ENCODE results near the gene NEIL3. TPM values are rescaled to one million over a fixed set of nuclear protein-coding genes. Genes with fewer than 3 reads are reported as not detected.

NEIL3 gene
- total RNA-seq, 1 experiment from 2014 or later = 6.3 TPM

DNA sequence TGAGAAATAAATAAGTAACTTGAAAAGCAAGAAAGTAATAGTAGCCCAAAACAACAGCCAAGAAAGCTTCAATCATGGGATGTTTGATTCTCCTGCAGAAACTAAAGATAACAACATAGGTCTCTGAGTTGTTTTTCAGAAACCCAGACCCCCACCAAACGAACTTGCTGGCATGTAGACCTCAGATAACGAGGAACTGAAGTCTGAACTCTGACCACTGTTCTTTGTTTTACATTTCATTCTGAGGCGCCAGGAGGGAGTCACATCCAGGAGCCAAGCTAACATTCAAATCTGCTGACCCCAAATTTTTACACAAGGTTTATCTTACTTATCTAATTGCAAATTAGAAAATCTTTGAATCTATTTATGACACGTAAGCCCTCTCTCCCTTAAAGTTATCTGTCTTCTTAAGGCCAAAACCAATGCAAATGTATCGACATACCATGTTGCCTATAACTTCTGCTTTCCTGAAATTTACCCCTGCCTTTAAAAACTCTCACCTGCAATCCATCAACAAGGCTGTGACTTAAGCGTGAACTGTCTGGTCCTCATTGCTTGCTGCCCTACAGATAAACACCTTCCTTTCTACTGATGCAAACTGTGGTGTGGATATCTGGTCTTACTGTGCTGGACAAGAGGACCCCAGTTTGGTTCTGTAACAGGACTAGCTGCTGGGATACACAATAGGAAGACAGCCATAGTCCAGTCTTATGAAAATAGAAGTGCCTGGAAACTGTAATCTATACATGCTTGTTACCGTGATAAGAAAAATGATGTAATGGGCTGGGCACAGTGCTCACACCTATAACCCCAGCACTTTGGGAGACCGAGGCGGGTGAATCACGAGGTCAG, 37.5 kb upstream of the NEIL3 start:
- Histone ChIP-seq H2BK120ac (ENCODE audit: low read depth, low read length, poor library complexity, severe bottlenecking) (no peak overlapping the region), H4K91ac (ENCODE audit: insufficient read length, low read depth, low read length) (no peak overlapping the region), H3K27me3 (ENCODE audit: insufficient read depth, low read length) (no peaks in the 10 kb centered on the region), H3K56ac (ENCODE audit: insufficient read length, low read depth, low read length) (no peak overlapping the region), H4K20me1 (ENCODE audit: control insufficient read depth, insufficient read depth, insufficient read length) (no peaks in the 10 kb centered on the region), H3K23ac (ENCODE audit: insufficient read length, low read depth, low read length) (no peak overlapping the region), H2BK5ac (ENCODE audit: insufficient read length, low read length) (no peak overlapping the region), H3K79me1 (ENCODE audit: insufficient read depth, low read depth, low read length, poor library complexity, severe bottlenecking) (no peaks in the 10 kb centered on the region), H4K8ac (replicated peaks; ENCODE audit: insufficient read length, low read depth, low read length) (no peak overlapping the region), H3K4ac (ENCODE audit: low read depth, low read length) (no peak overlapping the region), H2BK20ac (ENCODE audit: low read depth, low read length, poor library complexity, severe bottlenecking) (no peak overlapping the region), H2BK15ac (ENCODE audit: low read depth, low read length) (no peak overlapping the region), H3K79me2 (ENCODE audit: insufficient read depth, low read length) (no peaks in the 10 kb centered on the region), H2BK12ac (ENCODE audit: insufficient read length, low read depth, low read length) (no peak overlapping the region), H3K9ac (ENCODE audit: extremely low read depth, insufficient read length, low read length) (no peak overlapping the region), H3K9me3 (ENCODE audit: control insufficient read depth, low read depth, low read length) (no peaks in the 10 kb centered on the region), H3K23me2 (ENCODE audit: insufficient read length, low read depth, low read length, poor library complexity, severe bottlenecking) (no peaks in the 10 kb centered on the region), H3K18ac (ENCODE audit: insufficient read length, low read depth, low read length) (no peak overlapping the region), H3K27ac (ENCODE audit: insufficient read length, low read depth, low read length) (no peak overlapping the region), H4K5ac (ENCODE audit: insufficient read length, low read depth, low read length) (no peak overlapping the region), H3K4me2 (ENCODE audit: insufficient read depth, insufficient read length, low read length) (no peak overlapping the region), H2AK5ac (ENCODE audit: insufficient read length, low read length) (no peak overlapping the region), H2AFZ (ENCODE audit: low read length) (no peak overlapping the region), H3K4me1 (ENCODE audit: insufficient read depth, low read length) (no peaks in the 10 kb centered on the region; the same call in 1 of the 2 replicates), H3K14ac (ENCODE audit: insufficient read depth, low read length) (no peak overlapping the region), H3T11ph (ENCODE audit: low read length) (no peak overlapping the region)
- Mint-ChIP-seq H3K4me1 (peaks cover 4 to 6% of the 10 kb centered on the region in 2 experiments), H3K9me3 (peaks cover 2 to 4% of the 10 kb centered on the region in 2 experiments; a peak in 4 of 5 replicates), H3K36me3 (ENCODE audit: insufficient read depth in 1 of 3, low read depth in 3 of 3) (no peaks in the 10 kb centered on the region), H3K27ac (no peak overlapping the region), H3K4me3 (no peak overlapping the region), H3K27me3 (ENCODE audit: low read depth) (no peaks in the 10 kb centered on the region)
- no peak for TF ChIP-seq CTCF (conservative IDR thresholded peaks at IDR 0.05)
- WGBS (ENCODE audit: extremely low coverage, insufficient read length, low lambda C conversion rate) = no CpG with 5 or more reads among the region's 10 CpGs
- no peak for DNase-seq

All from H9 (cell line).